ENCODE results near the gene RSRC1.
A peak's percentile ranks its signal among the peaks of the same experiment; 100 is the strongest.
"Not testable (repeated sequence)": the region's sequence is repeated elsewhere in the genome, so short reads cannot be mapped to it uniquely, and the experiment has no call there.

RSRC1 gene

GRCh38 chr3:158479051-158479450 is 369.2 kb downstream of the RSRC1 start:
- DNase-seq: no peak

GRCh38 chr3:158483701-158484235 is 373.9 kb downstream of the RSRC1 start:
- no peak for DNase-seq

- DNase-seq: no peak
Measured at GRCh38 chr3:158486200-158486599, 376.3 kb downstream of the RSRC1 start.

- no peak for DNase-seq
Measured at GRCh38 chr3:158488670-158489069, 378.8 kb downstream of the RSRC1 start.

- DNase-seq: no peak
Measured at GRCh38 chr3:158489181-158489580, 379.3 kb downstream of the RSRC1 start.

GRCh38 chr3:158491968-158492367 is 382.1 kb downstream of the RSRC1 start:
- DNase-seq: no peak

DNA sequence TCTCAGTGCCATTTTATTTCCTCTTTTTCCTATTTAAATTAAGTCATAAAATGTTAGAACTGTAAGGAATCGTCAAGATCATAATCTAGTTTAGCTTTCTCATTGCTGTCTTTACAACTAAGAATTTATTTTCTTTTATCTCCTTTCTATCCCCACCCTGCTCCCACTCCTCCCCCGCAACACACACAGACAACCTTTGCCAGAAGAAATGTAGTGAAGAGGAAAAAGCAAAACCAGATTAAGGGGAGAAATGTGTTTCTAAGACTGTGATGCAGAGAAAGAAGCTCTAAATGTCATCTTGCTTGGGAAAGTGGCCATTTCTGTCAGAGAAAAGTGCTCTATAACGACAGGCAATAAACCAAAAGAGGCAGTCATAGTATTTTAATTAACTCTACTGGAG is 382.8 kb downstream of the RSRC1 start:
- DNase-seq: no peak

DNA sequence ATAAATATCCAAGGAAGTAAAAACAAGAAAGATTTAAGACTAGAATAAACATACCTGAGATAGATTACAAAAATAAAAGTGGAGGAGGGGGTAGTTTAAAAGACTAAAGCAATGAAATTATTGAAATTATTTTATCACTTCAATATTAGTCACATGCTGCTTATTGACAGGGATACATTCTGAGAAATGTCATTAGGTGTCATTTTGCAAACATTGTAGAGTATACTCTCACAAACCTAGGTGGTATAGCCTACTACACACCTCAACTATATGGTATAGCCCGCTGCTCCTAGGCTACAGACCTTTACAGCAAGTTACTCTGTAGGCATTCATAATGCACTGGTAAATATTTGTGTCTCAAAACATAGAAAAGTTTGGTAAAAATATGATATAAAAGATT is 384.0 kb downstream of the RSRC1 start:
- no peak for DNase-seq

DNA sequence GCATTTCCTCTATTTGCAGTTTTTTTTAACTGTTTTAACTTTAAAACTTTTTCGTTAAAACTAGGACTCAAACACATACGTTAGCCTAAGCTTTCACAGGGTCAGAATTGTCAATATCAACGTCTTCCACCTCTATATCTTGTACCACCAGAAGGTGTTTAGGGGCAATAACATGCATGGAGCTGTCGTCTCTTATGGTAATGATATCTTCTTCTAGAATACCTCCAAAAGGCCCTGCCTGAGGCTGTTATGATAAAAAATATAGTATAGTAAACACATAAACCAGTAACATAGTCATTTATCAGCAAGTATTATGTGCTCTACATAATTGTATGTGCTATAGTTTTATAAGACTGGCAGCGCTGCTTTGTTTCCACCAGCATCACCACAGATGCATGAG is 384.8 kb downstream of the RSRC1 start:
- DNase-seq: no peak

- DNase-seq: not testable (repeated sequence)
Measured at GRCh38 chr3:158495398-158495902, 385.6 kb downstream of the RSRC1 start.

- DNase-seq: no peak
Measured at GRCh38 chr3:158505117-158505516, 395.2 kb downstream of the RSRC1 start.

DNA sequence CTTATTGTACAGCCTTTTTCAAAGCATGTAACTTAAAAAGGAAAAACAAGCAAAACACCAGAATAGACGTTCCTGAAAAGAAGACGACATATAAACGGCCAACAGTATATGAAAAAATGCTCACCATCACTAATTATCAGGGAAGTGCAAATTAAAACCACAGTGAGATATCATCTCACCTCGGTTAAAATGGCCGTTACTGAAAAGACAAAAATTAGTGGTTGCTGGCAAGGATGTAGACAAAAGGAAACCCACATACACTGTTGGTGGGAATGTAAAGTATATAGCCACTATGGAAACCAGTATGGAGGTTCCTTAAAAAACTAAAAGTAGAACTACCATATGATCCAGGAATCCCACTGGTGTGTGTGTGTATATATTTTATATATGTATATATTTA is 396.6 kb downstream of the RSRC1 start:
- DNase-seq: no peak

DNA sequence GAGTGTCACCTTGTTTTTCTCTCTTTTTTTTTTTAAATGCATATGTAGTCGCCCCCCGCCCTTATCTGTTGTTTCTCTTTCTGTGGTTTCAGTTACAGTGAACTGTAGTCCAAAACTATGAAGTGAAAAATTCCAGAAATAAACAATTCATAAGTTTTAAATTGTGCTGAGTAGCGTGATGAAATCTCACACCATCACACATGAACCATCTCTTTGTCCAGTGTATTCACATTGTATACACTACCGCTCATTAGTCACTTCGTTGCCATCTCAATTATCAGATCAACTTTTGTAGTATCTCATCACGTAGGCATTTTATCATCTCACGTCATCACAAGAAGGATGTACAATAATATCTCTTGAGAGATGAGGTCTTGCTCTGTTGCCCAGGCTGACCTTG is 398.6 kb downstream of the RSRC1 start:
- no peak for DNase-seq

- no peak for DNase-seq
Measured at GRCh38 chr3:158509891-158510290, 400.0 kb downstream of the RSRC1 start.

DNA sequence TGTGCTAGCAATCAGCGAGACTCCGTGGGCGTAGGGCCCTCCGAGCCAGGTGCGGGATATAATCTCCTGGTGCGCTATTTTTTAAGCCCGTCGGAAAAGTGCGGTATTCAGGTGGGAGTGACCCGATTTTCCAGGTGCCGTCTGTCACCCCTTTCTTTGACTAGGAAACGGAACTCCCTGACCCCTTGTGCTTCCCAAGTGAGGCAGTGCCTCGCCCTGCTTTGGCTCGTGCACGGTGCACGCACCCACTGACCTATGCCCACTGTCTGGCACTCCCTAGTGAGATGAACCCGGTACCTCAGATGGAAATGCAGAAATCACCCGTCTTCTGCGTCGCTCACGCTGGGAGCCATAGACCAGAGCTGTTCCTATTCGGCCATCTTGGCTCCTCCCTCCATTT is 406.8 kb downstream of the RSRC1 start:
- not testable (repeated sequence) for DNase-seq

DNA sequence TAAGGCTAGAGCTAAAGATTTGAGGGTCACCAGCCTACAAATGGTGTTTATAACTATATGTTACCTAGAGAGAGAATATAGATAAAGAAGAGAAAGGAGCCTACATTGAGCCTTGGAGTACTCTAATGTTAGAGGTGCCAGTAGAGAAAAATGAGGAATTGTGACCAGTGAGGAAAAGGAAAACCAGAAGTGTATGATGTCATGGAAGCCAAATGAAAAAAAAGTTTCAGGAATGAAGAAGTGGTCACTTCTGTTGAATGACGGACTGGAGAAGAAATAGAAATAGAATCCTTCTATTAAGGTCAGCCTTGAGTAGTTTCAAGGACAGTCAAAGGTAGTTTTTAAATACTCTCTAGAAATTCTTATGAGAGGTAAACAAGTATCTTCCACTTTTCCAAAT is 409.9 kb downstream of the RSRC1 start:
- DNase-seq: no peak

DNA sequence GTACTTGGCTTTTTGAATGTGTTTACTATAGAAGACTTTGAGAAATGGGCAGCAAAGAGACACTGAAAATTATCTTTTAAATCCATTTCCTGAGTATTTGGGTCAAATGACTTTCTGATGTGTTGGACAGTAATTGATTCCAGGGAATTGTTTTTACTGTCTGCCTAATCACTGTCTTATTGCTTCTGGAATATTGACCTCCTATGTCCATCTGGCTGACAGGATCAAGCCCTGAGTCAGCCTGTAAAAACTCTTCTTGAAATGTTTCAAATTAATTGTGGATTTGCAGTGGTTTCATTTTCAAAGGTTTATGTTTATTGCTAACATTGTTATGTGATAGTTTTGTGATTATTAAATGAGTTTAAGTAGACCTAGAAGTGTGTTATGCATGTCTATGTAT is 410.5 kb downstream of the RSRC1 start:
- DNase-seq: no peak

DNA sequence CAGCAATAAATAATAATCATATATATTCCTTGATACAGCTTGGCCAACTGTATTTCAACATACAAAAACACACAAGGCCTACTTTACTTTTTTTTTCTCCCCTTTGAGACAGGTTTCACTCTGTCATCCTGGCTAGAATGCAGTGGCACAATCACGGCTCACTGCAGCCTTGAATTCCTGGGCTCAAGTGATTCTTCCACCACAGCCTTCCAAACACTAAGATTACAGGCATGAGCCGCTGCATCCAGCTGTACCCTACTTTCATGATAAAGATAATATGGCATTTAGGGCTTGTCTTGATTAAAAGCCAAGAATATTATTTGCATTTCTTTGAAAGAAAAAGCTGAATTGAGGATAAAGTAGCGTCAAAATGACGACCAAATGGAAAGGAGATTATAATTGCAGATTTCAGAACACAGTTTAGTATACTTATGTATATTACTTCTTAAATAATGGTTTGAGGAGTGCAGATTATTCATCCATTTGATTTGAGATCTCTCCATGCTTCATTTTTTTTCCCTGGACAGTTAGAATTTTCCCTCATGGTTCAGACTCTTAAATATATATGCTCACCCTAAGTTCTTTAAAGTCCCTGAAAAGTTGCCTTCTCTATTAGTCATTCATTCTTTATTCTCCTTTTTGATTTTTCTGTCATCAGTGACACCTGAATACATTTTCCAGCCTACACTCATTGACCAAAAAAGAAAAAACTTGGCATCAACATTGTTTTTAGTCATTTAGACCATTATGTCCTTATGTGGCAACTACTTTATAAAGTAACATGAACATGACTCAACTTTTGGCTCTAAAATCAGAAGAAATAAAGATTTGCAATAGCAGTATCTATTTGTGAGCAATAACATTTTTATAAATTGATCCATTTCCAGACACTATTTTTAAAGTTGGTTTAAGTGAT is 412.6 kb downstream of the RSRC1 start:
- no peak for DNase-seq

DNA sequence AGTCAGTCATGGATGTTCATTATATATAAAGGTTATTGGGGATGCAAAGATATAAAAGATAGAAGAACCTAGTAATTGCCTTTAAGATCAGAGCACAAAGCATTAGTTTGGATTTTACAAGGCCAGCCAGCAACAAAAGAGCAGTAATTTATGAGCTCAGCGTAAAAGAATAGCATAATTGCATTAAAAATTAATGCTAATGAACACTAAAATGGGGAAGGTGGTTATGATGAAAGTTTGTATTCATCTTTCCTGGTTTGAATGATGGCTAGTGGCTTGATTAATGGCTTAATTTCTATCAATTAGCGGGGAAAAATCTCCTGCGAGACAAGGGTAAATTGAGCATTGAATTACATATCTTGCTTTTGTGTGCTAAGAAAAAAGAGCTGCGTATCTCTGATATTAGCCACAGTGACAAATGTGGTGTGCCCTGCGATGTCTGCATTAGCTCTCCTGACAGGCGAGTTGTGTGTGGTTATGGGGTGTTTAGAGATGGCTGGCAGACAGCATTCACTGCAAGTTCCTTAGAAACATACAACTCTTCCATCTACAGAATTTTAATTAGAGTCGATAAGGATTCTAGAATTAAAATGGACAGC is 418.3 kb downstream of the RSRC1 start:
- no peak for DNase-seq

DNA sequence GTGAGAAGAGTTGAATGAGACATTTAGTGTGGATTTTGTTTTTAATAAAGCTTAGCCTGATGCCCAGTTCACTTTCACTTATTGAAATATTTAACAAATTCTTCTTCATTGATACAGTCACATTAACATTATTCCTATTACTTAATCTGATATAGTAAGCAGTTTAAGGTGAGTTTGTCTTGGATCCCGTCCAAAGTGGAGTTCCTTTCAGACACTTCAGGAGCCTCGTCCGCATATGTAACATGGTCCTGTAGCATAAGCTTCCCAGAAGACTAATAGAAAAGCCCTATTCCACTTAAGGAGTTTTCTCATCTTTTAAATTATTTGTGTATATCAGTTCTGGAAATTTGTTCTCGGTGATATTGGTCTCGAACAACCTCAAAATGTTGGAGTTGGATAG is 421.4 kb downstream of the RSRC1 start:
- DNase-seq: peak; percentile 48

DNA sequence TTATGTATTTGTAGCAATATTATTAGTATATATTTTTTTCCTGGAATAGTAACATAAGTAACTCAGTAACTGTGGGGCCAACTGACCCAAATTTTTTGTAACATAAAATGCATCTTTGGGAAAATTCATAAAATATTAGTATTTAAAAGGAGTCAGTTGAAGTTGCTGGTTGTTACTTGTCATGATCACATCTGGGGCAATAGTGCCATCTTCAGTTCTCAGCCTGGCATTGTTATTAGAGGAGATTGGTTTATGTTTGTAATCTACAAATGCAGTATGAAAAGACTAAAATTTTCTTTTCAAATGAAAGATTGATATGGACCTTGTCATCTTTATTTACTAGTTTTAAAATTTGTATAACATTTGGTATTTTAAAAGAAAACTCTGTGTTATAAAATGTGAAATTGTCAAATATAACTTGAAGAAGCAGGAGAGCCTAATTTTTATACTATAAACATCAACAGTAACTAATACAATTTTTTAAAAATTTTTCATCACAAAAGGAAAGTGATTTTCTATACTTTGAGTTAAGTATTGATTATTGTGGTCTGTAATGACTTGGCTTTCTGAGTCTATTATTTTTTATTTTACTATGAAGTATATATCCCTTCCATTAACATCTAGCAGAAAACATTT is 422.3 kb downstream of the RSRC1 start:
- peak; percentile 46 for DNase-seq

GRCh38 chr3:158535918-158536317 is 426.0 kb downstream of the RSRC1 start:
- DNase-seq: no peak

GRCh38 chr3:158539414-158540014 is 429.6 kb downstream of the RSRC1 start:
- peak; percentile 46 for DNase-seq

Measured in NCI-H2029 treated with DMSO at 0.1 percent for 48 hours (cell line).